ENCODE results near the gene CIAPIN1. TPM values are rescaled to one million over a fixed set of nuclear protein-coding genes. Genes with fewer than 3 reads are reported as not detected.

The CIAPIN1 gene
- total and polyA plus RNA-seq, 2 of the 4 experiments (the other 2 are of a cell fraction), result 41.6 to 47.7 TPM

GRCh38 chr16:57432505-57432904, 14.7 kb downstream of the CIAPIN1 start:
- dilution Hi-C loops (cut with HindIII; ENCODE audit: low sequenced_read_pairs, unreplicated experiment), result no loop called here
- H3K9ac ChIP-seq (ENCODE audit: low read depth, low read length), result no peak overlapping the region
- no peak overlapping the region for H2BK20ac ChIP-seq (ENCODE audit: low read depth, low read length)
- H3K27me3 ChIP-seq (ENCODE audit: control insufficient read depth, insufficient read depth, low read length), result no peaks in the 10 kb centered on the region
- H3K36me3 ChIP-seq (ENCODE audit: control insufficient read depth, insufficient read depth, low read length), result peaks cover 55% of the 10 kb centered on the region
- H2BK120ac ChIP-seq (ENCODE audit: low read depth, low read length), result no peak overlapping the region
- H3K23ac ChIP-seq (ENCODE audit: low read depth, low read length), result no peak overlapping the region
- H2AFZ ChIP-seq (replicated peaks; ENCODE audit: low read length, poor library complexity), result no peak overlapping the region
- no peak overlapping the region for H4K91ac ChIP-seq (ENCODE audit: insufficient read depth, low read depth, low read length)
- H2BK15ac ChIP-seq (ENCODE audit: low read depth, low read length), result no peak overlapping the region
- no CpG with 5 or more reads among the region's 2 CpGs for WGBS, 2 experiments (ENCODE audit: extremely low coverage in 2 of 2, insufficient read length in 1 of 2)
- no peaks in the 10 kb centered on the region for H3K9me3 ChIP-seq (ENCODE audit: control insufficient read depth, insufficient read depth, low read length)
- no peak overlapping the region for H4K5ac ChIP-seq (ENCODE audit: low read depth, low read length)
- DNase-seq, result no peak
- no peak overlapping the region for H2BK5ac ChIP-seq (ENCODE audit: low read depth, low read length, poor library complexity, severe bottlenecking)
- in situ Hi-C loops (cut with MboI; ENCODE audit: low sequenced_read_pairs), result no loop called here
- BruUV-seq (replicated peaks), result no TSS peak
- H3K4me1 ChIP-seq (ENCODE audit: control insufficient read depth, insufficient read depth, low read length), result no peaks in the 10 kb centered on the region; the same call in 1 of the 2 replicates
- no peak overlapping the region for H3K14ac ChIP-seq (replicated peaks; ENCODE audit: low read depth, low read length)
- H3K4ac ChIP-seq (ENCODE audit: low read depth, low read length), result no peak overlapping the region
- CTCF ChIA-PET, result interaction anchor here (1.2 kb wide), 1 partner anchor 14 kb away, joined by 3 read pairs; no protein-coding TSS in a partner anchor
- H3K27ac ChIP-seq (ENCODE audit: insufficient read depth, low read length), result no peak overlapping the region
- H4K20me1 ChIP-seq (ENCODE audit: insufficient read depth, low read length), result no peaks in the 10 kb centered on the region
- TF ChIP-seq, protein P1, sequence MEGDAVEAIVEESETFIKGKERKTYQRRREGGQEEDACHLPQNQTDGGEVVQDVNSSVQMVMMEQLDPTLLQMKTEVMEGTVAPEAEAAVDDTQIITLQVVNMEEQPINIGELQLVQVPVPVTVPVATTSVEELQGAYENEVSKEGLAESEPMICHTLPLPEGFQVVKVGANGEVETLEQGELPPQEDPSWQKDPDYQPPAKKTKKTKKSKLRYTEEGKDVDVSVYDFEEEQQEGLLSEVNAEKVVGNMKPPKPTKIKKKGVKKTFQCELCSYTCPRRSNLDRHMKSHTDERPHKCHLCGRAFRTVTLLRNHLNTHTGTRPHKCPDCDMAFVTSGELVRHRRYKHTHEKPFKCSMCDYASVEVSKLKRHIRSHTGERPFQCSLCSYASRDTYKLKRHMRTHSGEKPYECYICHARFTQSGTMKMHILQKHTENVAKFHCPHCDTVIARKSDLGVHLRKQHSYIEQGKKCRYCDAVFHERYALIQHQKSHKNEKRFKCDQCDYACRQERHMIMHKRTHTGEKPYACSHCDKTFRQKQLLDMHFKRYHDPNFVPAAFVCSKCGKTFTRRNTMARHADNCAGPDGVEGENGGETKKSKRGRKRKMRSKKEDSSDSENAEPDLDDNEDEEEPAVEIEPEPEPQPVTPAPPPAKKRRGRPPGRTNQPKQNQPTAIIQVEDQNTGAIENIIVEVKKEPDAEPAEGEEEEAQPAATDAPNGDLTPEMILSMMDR (conservative IDR thresholded peaks at IDR 0.05; ENCODE audit: low read depth, low read length), result no peak
- TF ChIP-seq POLR2A (IDR thresholded peaks at IDR 0.05; ENCODE audit: low read depth, low read length) (no peak), MAFK (IDR thresholded peaks at IDR 0.05; ENCODE audit: low read depth, low read length) (no peak), NFE2L2 (IDR thresholded peaks at IDR 0.05; ENCODE audit: low read depth, low read length) (no peak), SMC3 (IDR thresholded peaks at IDR 0.05; ENCODE audit: low read depth, low read length) (no peak), RFX5 (IDR thresholded peaks at IDR 0.05; ENCODE audit: low read depth, low read length) (no peak), FOS (IDR thresholded peaks at IDR 0.05; ENCODE audit: low read depth, low read length) (no peak), ELK1 (IDR thresholded peaks at IDR 0.05; ENCODE audit: borderline replicate concordance, low read depth, low read length) (no peak)
- ATAC-seq (ENCODE audit: low read depth), result no peak
- H3K9me1 ChIP-seq (ENCODE audit: insufficient read depth, low read length), result no peaks in the 10 kb centered on the region
- H2AK5ac ChIP-seq (ENCODE audit: low read depth, low read length), result no peak overlapping the region
- H4K8ac ChIP-seq (ENCODE audit: low read depth in 2 of 2, low read length in 2 of 2), result no peak overlapping the region
- intact Hi-C loops (cut with micrococcal nuclease), result no loop called here
- H2AK9ac ChIP-seq (replicated peaks; ENCODE audit: low read depth, low read length, poor library complexity), result no peak overlapping the region
- no peak overlapping the region for H3K18ac ChIP-seq (ENCODE audit: low read depth, low read length)
- H3K79me1 ChIP-seq (ENCODE audit: low read depth in 1 of 2, low read length in 2 of 2), result 0 out of 4 replicates have a peak, but pooled peaks cover 0 to 3% of the 10 kb centered on the region in 2 experiments
- H3K4me2 ChIP-seq (ENCODE audit: low read depth, low read length), result no peak overlapping the region
- no peak overlapping the region for H3K56ac ChIP-seq (ENCODE audit: extremely low read depth, insufficient read depth, low read length)
- no peak overlapping the region for H3K4me3 ChIP-seq (ENCODE audit: insufficient read depth, low read depth, low read length)
- POLR2A ChIA-PET (ENCODE audit: unreplicated experiment), result no interaction called here
